Large intestine (tissue), 3 donors: ENCODE data around the gene BLMH. TPM values are rescaled to one million over a fixed set of nuclear protein-coding genes. Genes with fewer than 3 reads are reported as not detected.
A peak's percentile ranks its signal among the peaks of the same experiment; 100 is the strongest.

Experiments
- DNase-seq, 2 donors: peaks; one replicate each; pipeline versions ENCODE4 v3.0.0 to v3.0.0-alpha.2; 2013
- H3K27ac ChIP-seq: one replicate; pipeline ENCODE4 v1.5.1; 2013; ENCODE audit warnings: low read length
- H3K27me3 ChIP-seq: 2 replicates; pipeline ENCODE4 v1.6.1; 2013; ENCODE audit warnings: low read length; ENCODE audit not compliant: control insufficient read depth, insufficient read depth
- H3K36me3 ChIP-seq: 2 replicates; pipeline ENCODE4 v1.6.1; 2013; ENCODE audit warnings: low read length; ENCODE audit not compliant: control insufficient read depth, insufficient read depth
- H3K4me1 ChIP-seq: one replicate; pipeline ENCODE4 v1.6.1; 2013; ENCODE audit warnings: low read length; ENCODE audit not compliant: control insufficient read depth, insufficient read depth
- H3K4me3 ChIP-seq: one replicate; pipeline ENCODE4 v1.5.1; 2013; ENCODE audit warnings: low read length
- H3K9me3 ChIP-seq: one replicate; pipeline ENCODE4 v1.6.1; 2013; ENCODE audit warnings: mild to moderate bottlenecking, low read depth, low read length, moderate library complexity; ENCODE audit not compliant: control insufficient read depth
- WGBS: methylation state at CpG from one replicate; pipeline ENCODE4 v1.1.5; 2013; ENCODE audit warnings: low lambda C conversion rate; ENCODE audit not compliant: insufficient coverage; 5-methylcytosine and 5-hydroxymethylcytosine counted together
- polyA plus RNA-seq: library from polyadenylated mRNA; unstranded; fragments of 120-200 nt; gene quantifications from one replicate; pipeline ENCODE4 v1.2.1, GENCODE V29; 2013

Gene BLMH
- polyA plus RNA-seq, 1 donor, result 50.1 TPM

DNA sequence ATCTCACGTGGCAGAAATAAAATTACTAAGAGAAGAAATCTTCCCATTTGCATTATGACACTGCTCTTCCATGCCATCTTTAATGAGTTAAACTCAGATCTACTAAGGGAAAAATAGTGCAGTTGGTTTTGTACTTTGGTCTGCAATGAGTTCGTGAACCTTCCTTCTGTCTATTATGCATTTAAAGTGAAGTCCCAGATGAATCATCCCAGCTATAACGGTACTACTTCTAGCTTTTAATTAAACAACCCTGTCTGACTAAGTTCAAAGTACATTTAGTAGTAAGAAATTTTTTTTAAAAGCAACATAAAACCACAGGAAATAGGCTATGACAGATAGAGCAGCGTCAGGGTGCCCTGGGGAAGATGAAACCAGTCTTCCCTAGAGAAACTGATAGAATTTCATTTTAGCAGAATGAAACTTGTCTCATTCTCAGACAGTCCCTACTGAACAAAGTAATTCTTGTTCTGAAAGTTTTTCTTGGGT is 40.4 kb upstream of the BLMH start:
- peak overlapping the region; percentile 89 for H3K27ac ChIP-seq
- H3K36me3 ChIP-seq, result no peaks in the 10 kb centered on the region
- no peaks in the 10 kb centered on the region for H3K27me3 ChIP-seq
- 0% methylated on average over 1 of the region's 4 CpGs for WGBS
- DNase-seq, result peak; percentile 76 to 94
- peaks cover 29% of the 10 kb centered on the region for H3K4me1 ChIP-seq
- no peaks in the 10 kb centered on the region for H3K9me3 ChIP-seq
- peak overlapping the region; percentile 30 for H3K4me3 ChIP-seq

DNA sequence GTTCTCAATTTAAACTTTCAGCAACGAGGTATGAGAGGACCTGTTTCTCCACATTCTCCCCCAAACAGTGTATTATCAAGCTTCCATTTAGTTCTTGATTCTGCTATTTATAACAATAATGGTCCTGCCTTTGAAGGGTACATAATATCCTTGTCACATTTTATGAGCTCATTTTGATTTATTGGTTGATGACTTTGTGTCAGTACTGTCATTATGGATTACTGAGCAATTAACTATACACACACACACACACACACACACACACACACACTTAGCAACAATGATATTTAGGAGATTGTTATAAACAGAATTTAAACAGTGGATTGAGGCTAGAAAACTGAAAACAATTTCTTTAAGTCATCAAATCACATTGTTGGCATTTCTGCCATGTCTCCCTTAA is 35.1 kb upstream of the BLMH start:
- H3K9me3 ChIP-seq, result no peaks in the 10 kb centered on the region
- H3K4me3 ChIP-seq, result no peak overlapping the region
- H3K36me3 ChIP-seq, result no peaks in the 10 kb centered on the region
- H3K27ac ChIP-seq, result no peak overlapping the region
- no peaks in the 10 kb centered on the region for H3K27me3 ChIP-seq
- peaks cover 4% of the 10 kb centered on the region for H3K4me1 ChIP-seq
- DNase-seq, result no peak
- WGBS, result no CpG with 5 or more reads among the region's 1 CpG

DNA sequence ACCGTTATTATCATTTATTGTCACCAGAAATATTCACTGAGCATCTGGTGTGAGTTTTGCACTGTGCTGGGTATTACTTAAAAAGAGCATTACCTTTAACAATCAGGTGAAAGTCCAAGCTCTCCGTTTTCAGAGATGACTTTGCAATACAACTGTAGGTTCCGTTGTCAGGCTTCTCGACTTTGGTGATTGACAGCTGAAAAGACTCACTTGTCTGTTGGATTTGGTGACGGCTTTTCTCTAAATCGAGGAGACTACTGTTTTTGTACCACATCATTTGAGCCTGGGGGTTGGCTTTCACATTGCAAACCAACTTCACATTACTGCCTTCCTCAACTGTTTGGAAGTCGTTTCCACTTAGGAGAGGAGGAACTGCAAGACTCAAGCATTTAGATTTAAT is 33.0 kb upstream of the BLMH start:
- no CpG with 5 or more reads among the region's 7 CpGs for WGBS
- no peaks in the 10 kb centered on the region for H3K27me3 ChIP-seq
- no peaks in the 10 kb centered on the region for H3K9me3 ChIP-seq
- H3K36me3 ChIP-seq, result no peaks in the 10 kb centered on the region
- no peak for DNase-seq
- no peak overlapping the region for H3K4me3 ChIP-seq
- no peak overlapping the region for H3K27ac ChIP-seq
- H3K4me1 ChIP-seq, result peaks cover 2% of the 10 kb centered on the region

DNA sequence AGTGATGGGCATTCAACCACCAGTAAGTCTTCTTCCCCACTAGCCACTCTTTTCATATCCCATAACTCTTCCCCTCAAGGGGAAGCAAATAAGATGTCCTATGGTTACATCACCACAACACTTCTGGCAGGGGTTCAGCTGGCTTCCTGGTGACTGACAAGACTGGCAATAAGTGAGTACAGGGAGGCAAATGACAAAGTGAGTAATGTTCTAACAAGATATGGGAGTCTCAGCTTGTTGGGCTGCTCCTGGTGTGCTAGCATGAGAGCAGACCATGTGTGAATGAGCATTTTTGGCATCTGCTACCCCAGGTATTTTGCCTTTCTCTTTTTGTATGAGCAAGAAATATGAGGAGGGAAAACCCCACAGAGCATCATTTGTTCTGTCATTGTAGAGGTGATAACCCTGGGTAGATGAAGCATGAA is 32.2 kb upstream of the BLMH start:
- no peaks in the 10 kb centered on the region for H3K27me3 ChIP-seq
- H3K4me3 ChIP-seq, result no peak overlapping the region
- H3K36me3 ChIP-seq, result no peaks in the 10 kb centered on the region
- no peak overlapping the region for H3K27ac ChIP-seq
- DNase-seq, result no peak
- peaks cover 2% of the 10 kb centered on the region for H3K4me1 ChIP-seq
- H3K9me3 ChIP-seq, result no peaks in the 10 kb centered on the region

DNA sequence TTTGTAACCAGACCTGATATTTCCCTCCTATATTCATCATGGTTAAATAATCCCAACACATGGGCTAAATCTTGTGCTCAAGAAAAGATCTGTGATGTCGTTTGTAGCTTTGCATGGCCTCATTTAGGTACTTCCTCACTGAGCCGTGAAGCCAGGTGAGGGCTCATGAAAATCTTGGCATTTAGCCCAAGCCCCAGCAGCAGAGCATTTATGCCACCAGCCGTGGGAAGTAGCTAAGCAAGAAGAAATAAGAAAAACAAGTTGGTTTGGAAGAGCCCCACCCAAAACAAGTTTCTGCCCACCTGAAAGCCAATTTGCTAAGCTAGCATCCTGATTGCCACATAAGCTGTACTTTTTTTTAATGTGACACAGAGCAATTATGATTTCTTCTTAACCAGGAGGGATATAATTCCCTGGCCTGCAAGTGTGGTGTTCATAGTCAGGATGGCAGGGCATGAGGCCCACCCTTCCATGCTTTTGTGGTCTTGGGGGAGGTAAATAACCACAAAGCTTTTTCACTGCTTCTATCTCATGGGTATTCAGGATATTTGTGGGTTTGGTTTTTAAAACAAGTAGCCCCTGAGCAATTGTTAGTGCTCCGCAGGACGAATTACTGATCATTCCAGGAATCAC is 31.6 kb upstream of the BLMH start:
- H3K27ac ChIP-seq, result no peak overlapping the region
- H3K4me3 ChIP-seq, result no peak overlapping the region
- H3K36me3 ChIP-seq, result no peaks in the 10 kb centered on the region
- no peaks in the 10 kb centered on the region for H3K27me3 ChIP-seq
- no peak for DNase-seq
- no peaks in the 10 kb centered on the region for H3K9me3 ChIP-seq
- WGBS, result no CpG with 5 or more reads among the region's 5 CpGs
- peaks cover 2% of the 10 kb centered on the region for H3K4me1 ChIP-seq

DNA sequence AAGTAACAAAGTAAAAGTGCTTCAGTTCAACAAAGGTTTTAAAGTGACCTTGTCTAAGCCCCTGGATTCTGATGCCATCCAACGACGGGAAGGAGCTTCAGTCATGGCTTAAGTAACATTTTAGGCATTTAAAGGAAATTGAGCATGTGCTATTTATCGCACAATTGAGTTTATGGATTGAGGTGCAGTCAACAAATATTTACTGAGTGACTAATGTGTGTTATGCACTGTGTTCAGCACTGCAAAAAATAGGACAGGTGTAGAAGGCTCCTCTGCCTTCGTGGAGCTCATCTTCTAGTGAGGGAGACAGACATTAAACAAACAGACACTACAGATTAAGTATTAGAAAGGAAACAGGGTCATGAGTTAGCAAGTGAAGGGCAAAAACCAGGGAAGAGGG is 29.6 kb upstream of the BLMH start:
- no peak overlapping the region for H3K27ac ChIP-seq
- DNase-seq, result no peak
- H3K4me1 ChIP-seq, result no peaks in the 10 kb centered on the region
- no peaks in the 10 kb centered on the region for H3K36me3 ChIP-seq
- no peaks in the 10 kb centered on the region for H3K27me3 ChIP-seq
- H3K4me3 ChIP-seq, result no peak overlapping the region
- H3K9me3 ChIP-seq, result no peaks in the 10 kb centered on the region
- WGBS, result no CpG with 5 or more reads among the region's 4 CpGs

DNA sequence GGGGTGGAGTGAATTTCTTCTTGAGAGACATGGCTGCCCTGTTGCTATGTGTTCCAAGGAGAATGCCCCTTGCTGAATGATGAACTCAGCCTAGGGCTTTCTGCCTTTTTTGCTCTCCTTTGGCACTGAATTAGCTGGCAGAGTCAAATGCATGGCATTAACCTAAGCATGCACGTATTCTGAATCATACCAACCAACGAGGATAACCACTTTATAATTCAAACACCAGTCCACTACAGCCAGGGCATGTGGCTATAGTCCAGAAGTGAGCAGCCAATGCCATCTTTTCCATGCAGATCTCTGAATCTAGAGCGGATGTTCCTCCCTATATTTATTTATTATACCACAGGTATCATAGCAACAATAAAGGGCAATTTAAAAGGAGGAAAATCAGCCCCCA is 26.4 kb upstream of the BLMH start:
- DNase-seq, result no peak
- WGBS, result no CpG with 5 or more reads among the region's 3 CpGs
- H3K27ac ChIP-seq, result no peak overlapping the region

DNA sequence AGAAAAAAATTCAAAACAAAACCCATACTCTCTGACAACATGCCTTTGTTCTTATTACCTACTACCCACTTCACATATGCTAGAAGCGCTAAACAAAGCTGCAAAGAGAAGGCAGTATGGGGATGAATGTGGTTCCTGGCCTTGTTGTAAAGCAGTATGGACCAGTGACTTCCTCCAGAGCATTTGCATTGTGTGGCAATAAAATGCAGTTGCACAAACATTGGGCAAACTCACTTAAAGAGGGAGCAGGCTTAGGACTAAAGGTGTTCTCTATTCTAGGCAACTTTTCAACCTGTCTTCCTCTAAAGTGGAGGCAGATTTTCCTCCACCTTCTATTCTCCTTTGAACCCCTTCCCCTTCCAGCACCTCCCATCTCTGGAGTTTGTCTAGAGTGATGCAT is 25.0 kb upstream of the BLMH start:
- no peak overlapping the region for H3K27ac ChIP-seq
- H3K36me3 ChIP-seq, result no peaks in the 10 kb centered on the region
- H3K4me3 ChIP-seq, result no peak overlapping the region
- no CpG with 5 or more reads among the region's 1 CpG for WGBS
- no peaks in the 10 kb centered on the region for H3K27me3 ChIP-seq
- H3K9me3 ChIP-seq, result no peaks in the 10 kb centered on the region
- DNase-seq, result no peak
- H3K4me1 ChIP-seq, result peaks cover 3% of the 10 kb centered on the region

More for the DNA sequence above, 26.4 kb upstream of the BLMH start:
- H3K4me1 ChIP-seq, result no peaks in the 10 kb centered on the region
- no peaks in the 10 kb centered on the region for H3K36me3 ChIP-seq
- H3K9me3 ChIP-seq, result no peaks in the 10 kb centered on the region
- no peaks in the 10 kb centered on the region for H3K27me3 ChIP-seq
- H3K4me3 ChIP-seq, result no peak overlapping the region

DNA sequence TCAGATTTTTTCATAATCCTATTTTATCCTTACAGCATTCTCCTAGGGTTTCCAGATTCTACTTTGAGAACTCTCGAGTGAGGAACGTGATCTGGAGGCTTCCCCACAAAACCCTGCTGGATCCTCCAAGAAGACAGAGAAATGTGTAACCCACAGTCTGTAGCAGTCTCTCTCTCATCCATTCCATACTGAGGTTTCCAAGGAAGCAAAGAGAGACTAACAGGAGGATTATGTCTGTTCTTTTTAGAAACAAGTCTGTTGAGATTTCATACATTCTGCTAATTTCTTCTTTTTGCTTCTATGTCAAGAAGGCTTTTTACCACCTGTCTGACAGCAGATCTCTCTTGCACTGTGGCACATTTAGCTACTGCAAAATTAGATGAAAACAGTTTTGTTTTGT is 23.4 kb upstream of the BLMH start:
- no peak overlapping the region for H3K27ac ChIP-seq
- no peaks in the 10 kb centered on the region for H3K36me3 ChIP-seq
- 90% methylated on average over 2 of the region's 2 CpGs for WGBS
- H3K9me3 ChIP-seq, result no peaks in the 10 kb centered on the region
- DNase-seq, result no peak
- no peak overlapping the region for H3K4me3 ChIP-seq
- H3K27me3 ChIP-seq, result no peaks in the 10 kb centered on the region
- H3K4me1 ChIP-seq, result peaks cover 3% of the 10 kb centered on the region

DNA sequence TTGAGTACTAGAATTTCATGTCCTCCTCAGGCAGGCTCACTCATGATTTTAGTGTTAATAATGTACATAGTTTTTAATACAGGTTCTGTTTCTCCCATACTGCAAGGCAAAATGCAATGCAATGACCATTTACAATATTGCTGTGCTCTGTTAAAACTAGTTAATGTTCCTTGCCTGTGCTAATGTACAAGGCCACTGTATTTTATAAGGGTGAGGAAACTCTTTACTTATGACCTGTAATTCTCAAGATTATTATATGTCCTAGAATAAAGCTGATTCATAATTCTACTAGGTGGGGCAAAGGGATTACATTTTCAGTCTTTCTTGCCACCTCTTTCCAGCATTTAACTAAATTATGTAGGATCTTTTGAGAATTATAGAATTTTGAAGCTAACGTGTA is 22.7 kb upstream of the BLMH start:
- Histone ChIP-seq H3K4me3 (no peak overlapping the region), H3K27me3 (no peaks in the 10 kb centered on the region), H3K27ac (no peak overlapping the region), H3K9me3 (no peaks in the 10 kb centered on the region), H3K36me3 (no peaks in the 10 kb centered on the region), H3K4me1 (peaks cover 3% of the 10 kb centered on the region)
- WGBS, result no CpG with 5 or more reads among the region's 1 CpG
- DNase-seq, result no peak

DNA sequence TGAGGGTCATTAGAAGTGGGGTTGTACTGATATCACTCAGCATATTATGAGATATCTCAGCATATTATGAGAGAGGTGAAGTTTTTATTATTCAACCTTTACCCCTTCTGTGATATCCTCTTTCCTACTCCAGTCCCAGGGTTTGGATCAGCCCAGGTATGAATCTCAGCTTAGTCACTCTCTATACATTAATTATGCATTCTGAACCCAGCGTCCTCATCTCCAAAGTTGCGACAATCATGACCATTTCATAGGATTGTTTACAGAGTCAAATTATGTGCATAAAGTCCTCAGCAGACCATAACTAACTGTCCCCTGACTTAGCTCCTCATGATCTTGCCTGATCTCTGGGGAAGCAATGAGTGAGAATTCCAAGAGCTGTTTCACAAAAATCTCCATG is 20.5 kb upstream of the BLMH start:
- no CpG with 5 or more reads among the region's 2 CpGs for WGBS
- H3K9me3 ChIP-seq, result no peaks in the 10 kb centered on the region
- H3K27ac ChIP-seq, result no peak overlapping the region
- no peak overlapping the region for H3K4me3 ChIP-seq
- H3K4me1 ChIP-seq, result peaks cover 12% of the 10 kb centered on the region
- DNase-seq, result peak in 1 of 2 donors; percentile 69
- no peaks in the 10 kb centered on the region for H3K27me3 ChIP-seq
- H3K36me3 ChIP-seq, result no peaks in the 10 kb centered on the region
